GM23248 (cell line): ENCODE data around the gene THSD7A. TPM values are rescaled to one million over a fixed set of nuclear protein-coding genes. Genes with fewer than 3 reads are reported as not detected.

Experiments
- DNase-seq: peaks from one replicate; pipeline ENCODE4 v3.0.0-alpha.2; 2015
- H2AFZ ChIP-seq: fragments of 200-600 bp; sonication (generic); 2 replicates; pipeline ENCODE4 v1.6.1; 2016; ENCODE audit warnings: antibody characterized with exemption
- H3F3A ChIP-seq: fragments of 200-600 bp; sonication (generic); 2 replicates; pipeline ENCODE4 v1.6.1; 2016; ENCODE audit warnings: mild to moderate bottlenecking, antibody characterized with exemption, mixed run types; ENCODE audit not compliant: insufficient read depth
- H3K27ac ChIP-seq: fragments of 200-600 bp; sonication (generic); 2 replicates; pipeline ENCODE4 v1.5.1; 2016; ENCODE audit warnings: mild to moderate bottlenecking
- H3K27me3 ChIP-seq: fragments of 200-600 bp; sonication (generic); replicated peaks from 2 replicates; pipeline ENCODE4 v1.6.1; 2016; ENCODE audit warnings: mild to moderate bottlenecking; ENCODE audit not compliant: insufficient read depth
- H3K36me3 ChIP-seq: fragments of 200-600 bp; sonication (generic); 2 replicates; pipeline ENCODE4 v1.6.1; 2016; ENCODE audit warnings: low read depth, mild to moderate bottlenecking
- H3K4me1 ChIP-seq: fragments of 200-600 bp; sonication (generic); 2 replicates; pipeline ENCODE4 v1.6.1; 2016; ENCODE audit warnings: mild to moderate bottlenecking; ENCODE audit not compliant: insufficient read depth
- H3K4me2 ChIP-seq: fragments of 200-600 bp; sonication (generic); one replicate; pipeline ENCODE4 v1.6.1; 2016; ENCODE audit warnings: mild to moderate bottlenecking; ENCODE audit not compliant: unreplicated experiment
- H3K4me3 ChIP-seq: fragments of 200-600 bp; sonication (generic); 2 replicates; pipeline ENCODE4 v1.5.1; 2016; ENCODE audit warnings: mild to moderate bottlenecking
- H3K79me2 ChIP-seq: fragments of 200-600 bp; sonication (generic); 2 replicates; pipeline ENCODE4 v1.6.1; 2016; ENCODE audit warnings: mild to moderate bottlenecking; ENCODE audit not compliant: insufficient read depth
- H3K9ac ChIP-seq: fragments of 200-600 bp; sonication (generic); 2 replicates; pipeline ENCODE4 v1.6.1; 2016; ENCODE audit warnings: mild to moderate bottlenecking
- H3K9me2 ChIP-seq: fragments of 200-600 bp; sonication (generic); 2 replicates; pipeline ENCODE4 v1.6.1; 2016; ENCODE audit warnings: mixed run types, mild to moderate bottlenecking, moderate library complexity; ENCODE audit not compliant: insufficient read depth
- H3K9me3 ChIP-seq: fragments of 200-600 bp; sonication (generic); one replicate; pipeline ENCODE4 v1.6.1; 2017; ENCODE audit warnings: low read depth
- H4K20me1 ChIP-seq: fragments of 200-600 bp; sonication (generic); 2 replicates; pipeline ENCODE4 v1.6.0; 2016; ENCODE audit not compliant: insufficient read depth
- EZH2 ChIP-seq: fragments of 200-600 bp; sonication (generic); IDR thresholded peaks from 2 replicates; pipeline ENCODE4 v1.6.1; 2018; ENCODE audit warnings: antibody characterized with exemption, mild to moderate bottlenecking; ENCODE audit not compliant: insufficient read depth, poor library complexity, severe bottlenecking
- EZH2phosphoT487 ChIP-seq: fragments of 200-600 bp; sonication (generic); IDR thresholded peaks from 2 replicates; pipeline ENCODE4 v1.6.1; 2018; ENCODE audit warnings: antibody characterized with exemption, moderate library complexity, mild to moderate bottlenecking, low read depth; ENCODE audit not compliant: insufficient read depth
- WGBS, 2 experiments: methylation state at CpG; one replicate each; pipeline ENCODE4 v1.1.6; 2015 to 2017; ENCODE audit warnings: low lambda C conversion rate in 2 of 2, low coverage in 1 of 2; ENCODE audit errors: missing lambda C conversion rate in 2 of 2; 5-methylcytosine and 5-hydroxymethylcytosine counted together
- in situ Hi-C: fragments of 300-500 bp; cut with MboI; formaldehyde crosslinking; loops from 2 replicates; pipeline ENCODE4 v1.15.0; 2020
- polyA plus RNA-seq: library from polyadenylated mRNA; unstranded; fragments of >200 nt; fragmentation: Nextera tagmentation; extraction: Ambion mirVana; gene quantifications from 2 replicates; pipeline ENCODE4 v1.2.1, GENCODE V29; 2016
- total RNA-seq: library from RNA; depleted of rRNA; stranded (reverse); fragments of >200 nt; shearing (Covaris generic); gene quantifications from 2 replicates; pipeline ENCODE4 v1.2.3, GENCODE V29; 2014

Gene THSD7A
- total and polyA plus RNA-seq, 2 experiments from 2014 or later, result not detected

- Histone ChIP-seq H3K27ac (no peak overlapping the region), H3K4me1 (no peaks in the 10 kb centered on the region), H2AFZ (no peak overlapping the region), H3K4me3 (no peak overlapping the region), H3K4me2 (no peak overlapping the region), H3K9ac (no peak overlapping the region), H3K9me2 (no peaks in the 10 kb centered on the region), H3F3A (no peaks in the 10 kb centered on the region), H3K36me3 (no peaks in the 10 kb centered on the region), H3K27me3 (no peaks in the 10 kb centered on the region), H4K20me1 (no peaks in the 10 kb centered on the region), H3K9me3 (no peaks in the 10 kb centered on the region), H3K79me2 (no peaks in the 10 kb centered on the region)
- in situ Hi-C loops, result no loop called here
- TF ChIP-seq EZH2phosphoT487, result no peak
- TF ChIP-seq EZH2, result no peak
- no peak for DNase-seq
- 28 to 37% methylated on average over 1 of the region's 1 CpG for WGBS, 2 experiments
These were observed 219.3 kb downstream of the THSD7A start for GRCh38 chr7:11612737-11613136.

GRCh38 chr7:11609096-11609670 lies 222.8 kb downstream of the THSD7A start:
- Histone ChIP-seq H2AFZ (no peak overlapping the region), H3K9me3 (no peaks in the 10 kb centered on the region), H3K4me3 (no peak overlapping the region), H3K27ac (no peak overlapping the region), H3F3A (no peaks in the 10 kb centered on the region), H3K9ac (no peak overlapping the region), H3K4me2 (no peak overlapping the region), H3K27me3 (no peaks in the 10 kb centered on the region), H3K9me2 (no peaks in the 10 kb centered on the region), H4K20me1 (no peaks in the 10 kb centered on the region), H3K36me3 (no peaks in the 10 kb centered on the region), H3K4me1 (no peaks in the 10 kb centered on the region), H3K79me2 (no peaks in the 10 kb centered on the region)
- DNase-seq, result no peak
- in situ Hi-C loops, result no loop called here
- TF ChIP-seq EZH2 (no peak), EZH2phosphoT487 (no peak)
- WGBS, 2 experiments, result 37 to 44% methylated on average over 2 of the region's 2 CpGs

- no peak for DNase-seq
- H3K27me3 ChIP-seq, result no peaks in the 10 kb centered on the region
- H3K9me3 ChIP-seq, result no peaks in the 10 kb centered on the region
- no peaks in the 10 kb centered on the region for H3K79me2 ChIP-seq
- H3K4me3 ChIP-seq, result no peak overlapping the region
- H3K4me2 ChIP-seq, result no peak overlapping the region
- no peaks in the 10 kb centered on the region for H3K4me1 ChIP-seq
- no peak overlapping the region for H2AFZ ChIP-seq
- 22 to 23% methylated on average over 2 of the region's 2 CpGs for WGBS, 2 experiments
- H3F3A ChIP-seq, result no peaks in the 10 kb centered on the region
- H4K20me1 ChIP-seq, result no peaks in the 10 kb centered on the region
- H3K9ac ChIP-seq, result no peak overlapping the region
- TF ChIP-seq EZH2phosphoT487 (no peak), EZH2 (no peak)
- no peaks in the 10 kb centered on the region for H3K36me3 ChIP-seq
- H3K9me2 ChIP-seq, result no peaks in the 10 kb centered on the region
- H3K27ac ChIP-seq, result no peak overlapping the region
- in situ Hi-C loops, result no loop called here
These were observed 224.3 kb downstream of the THSD7A start for GRCh38 chr7:11607686-11608085.

DNA sequence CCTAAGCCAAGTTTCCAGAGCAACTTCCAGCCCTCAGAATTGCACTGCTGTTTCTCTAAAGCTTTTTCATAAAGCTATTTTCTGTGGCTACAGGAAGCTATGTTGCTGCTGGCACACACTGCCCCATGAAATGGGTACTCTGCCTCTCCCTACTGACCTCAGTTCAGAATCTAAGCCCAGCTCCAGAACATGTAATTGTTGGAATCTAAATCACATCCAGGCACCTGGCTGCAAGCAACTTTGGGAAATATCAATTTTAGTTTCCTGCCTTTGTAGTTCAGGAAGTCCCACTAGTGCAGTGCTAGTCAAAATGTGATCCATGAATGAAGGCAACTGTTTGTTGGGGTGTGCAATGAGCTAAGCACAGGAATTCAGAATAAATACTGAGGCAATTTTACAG lies 226.2 kb downstream of the THSD7A start:
- Histone ChIP-seq H3F3A (no peaks in the 10 kb centered on the region), H3K9me3 (no peaks in the 10 kb centered on the region), H3K27me3 (no peaks in the 10 kb centered on the region), H2AFZ (no peak overlapping the region), H3K4me1 (no peaks in the 10 kb centered on the region), H3K27ac (no peak overlapping the region), H3K4me3 (no peak overlapping the region), H4K20me1 (no peaks in the 10 kb centered on the region), H3K9ac (no peak overlapping the region), H3K4me2 (no peak overlapping the region), H3K79me2 (no peaks in the 10 kb centered on the region), H3K36me3 (no peaks in the 10 kb centered on the region), H3K9me2 (no peaks in the 10 kb centered on the region)
- DNase-seq, result no peak
- in situ Hi-C loops, result no loop called here
- TF ChIP-seq EZH2phosphoT487 (no peak), EZH2 (no peak)

- H3K4me2 ChIP-seq, result no peak overlapping the region
- no peaks in the 10 kb centered on the region for H3K9me2 ChIP-seq
- H2AFZ ChIP-seq, result no peak overlapping the region
- WGBS, 2 experiments, result 10 to 14% methylated on average over 1 of the region's 1 CpG
- in situ Hi-C loops, result no loop called here
- peak; percentile 6 for DNase-seq
- H4K20me1 ChIP-seq, result no peaks in the 10 kb centered on the region
- H3K4me1 ChIP-seq, result no peaks in the 10 kb centered on the region
- no peak overlapping the region for H3K27ac ChIP-seq
- no peak overlapping the region for H3K9ac ChIP-seq
- no peaks in the 10 kb centered on the region for H3K27me3 ChIP-seq
- H3F3A ChIP-seq, result no peaks in the 10 kb centered on the region
- no peaks in the 10 kb centered on the region for H3K36me3 ChIP-seq
- no peaks in the 10 kb centered on the region for H3K79me2 ChIP-seq
- TF ChIP-seq EZH2phosphoT487, result no peak
- TF ChIP-seq EZH2, result no peak
- no peaks in the 10 kb centered on the region for H3K9me3 ChIP-seq
- no peak overlapping the region for H3K4me3 ChIP-seq
These were observed 227.5 kb downstream of the THSD7A start for GRCh38 chr7:11604505-11604904.
